ENCODE results near the gene KCNG2.

KCNG2 gene

DNA sequence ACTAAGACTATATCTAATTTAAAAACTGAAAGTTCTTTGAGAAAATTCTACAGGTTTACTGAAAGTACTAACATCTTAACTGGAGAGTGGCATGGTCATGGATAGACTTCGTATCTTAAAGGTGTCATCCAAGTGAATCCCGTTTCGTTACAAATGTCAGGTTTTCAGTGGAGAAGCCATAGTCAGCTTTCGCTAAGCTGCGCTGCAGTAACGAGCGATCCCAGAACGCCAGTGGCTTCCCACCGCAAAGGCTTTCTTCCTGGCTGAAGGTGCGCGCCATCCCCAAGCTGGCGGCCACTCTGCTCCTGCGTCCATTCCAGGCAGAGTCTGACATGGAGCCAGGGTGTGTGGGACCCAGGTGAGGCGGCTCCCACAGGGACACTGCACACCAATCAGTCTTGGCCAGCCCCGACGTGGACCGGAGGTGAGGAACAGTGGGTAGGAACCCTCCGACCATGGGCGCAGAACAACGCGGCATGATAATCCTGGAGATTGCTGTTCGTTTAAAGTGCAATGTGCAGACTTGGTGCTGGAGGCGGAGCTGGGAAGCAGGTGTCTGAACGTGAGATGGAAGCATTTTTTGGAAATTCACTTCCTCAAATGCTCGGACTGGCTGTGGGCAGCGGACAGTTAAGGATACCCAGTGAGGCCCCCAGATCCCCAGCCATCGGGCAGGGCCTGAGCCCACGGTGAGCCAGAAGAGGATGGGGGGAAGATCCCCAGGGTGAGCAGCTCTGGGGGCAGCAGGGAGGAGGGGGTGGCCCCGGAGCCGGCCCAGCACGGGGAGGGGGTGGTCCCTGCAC is 27.8 kb upstream of the KCNG2 start:
- DNase-seq: no peak

DNA sequence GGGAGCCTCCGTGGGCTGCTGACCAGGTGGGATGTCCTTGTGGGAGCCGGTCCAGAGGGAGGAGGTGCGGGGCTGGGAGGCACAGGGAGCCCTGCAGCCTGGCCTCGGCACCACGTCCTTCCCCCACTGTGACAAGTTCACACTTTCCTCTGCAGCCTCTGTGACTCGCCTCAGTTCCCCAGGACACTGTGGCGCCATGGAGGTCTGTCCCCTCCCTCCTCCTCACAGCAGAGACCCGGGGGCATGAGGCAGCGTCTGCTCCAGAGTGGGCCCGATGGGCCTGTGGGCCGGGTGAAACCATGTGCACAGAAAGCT is 27.3 kb upstream of the KCNG2 start:
- no peak for DNase-seq

DNA sequence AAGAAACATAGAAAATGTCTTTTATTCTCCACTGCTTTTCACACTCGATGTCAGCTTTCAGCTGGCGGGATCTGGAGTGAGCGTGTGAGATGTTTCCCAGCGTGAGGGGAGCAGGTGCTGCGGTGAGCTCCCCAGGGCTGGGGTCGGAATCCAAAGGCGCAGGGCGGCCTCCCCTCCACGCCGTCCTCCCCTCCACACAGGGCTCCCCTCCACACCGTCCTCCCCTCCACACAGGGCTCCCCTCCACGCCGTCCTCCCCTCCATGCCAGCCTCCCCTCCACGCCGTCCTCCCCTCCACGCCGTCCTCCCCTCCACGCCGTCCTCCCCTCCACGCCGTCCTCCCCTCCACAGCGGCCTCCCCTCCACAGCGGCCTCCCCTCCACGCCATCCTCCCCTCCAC is 26.9 kb upstream of the KCNG2 start:
- DNase-seq: no peak

DNA sequence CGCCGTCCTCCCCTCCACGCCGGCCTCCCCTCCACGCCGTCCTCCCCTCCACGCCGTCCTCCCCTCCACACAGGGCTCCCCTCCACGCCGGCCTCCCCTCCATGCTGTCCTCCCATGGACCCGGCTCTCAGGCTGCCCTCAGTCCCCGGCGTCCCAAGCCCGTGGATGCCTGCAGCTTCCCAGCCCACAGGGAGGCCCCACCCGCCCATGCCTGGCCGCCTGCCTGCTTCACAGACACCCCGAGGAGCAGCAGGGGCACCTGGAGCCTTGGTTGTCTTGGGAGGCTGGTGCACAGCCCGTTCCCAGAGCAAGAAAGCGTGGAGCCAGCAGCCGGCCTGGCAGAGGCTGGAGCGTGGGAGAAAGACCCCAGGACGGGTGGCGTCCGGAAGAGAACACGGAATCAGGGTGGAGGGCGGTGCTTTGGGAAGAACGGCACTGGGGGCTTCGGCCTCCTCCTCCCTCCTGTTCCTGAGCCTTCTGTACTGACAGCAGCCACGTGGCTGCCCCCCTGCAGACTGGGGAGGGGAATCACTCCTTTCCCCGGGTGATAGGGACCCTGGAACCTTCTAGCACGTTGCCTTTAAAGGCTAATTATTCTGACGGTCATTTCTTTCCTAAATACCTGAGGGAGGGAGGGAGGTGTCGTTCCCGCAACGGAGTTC is 26.2 kb upstream of the KCNG2 start:
- DNase-seq: no peak

DNA sequence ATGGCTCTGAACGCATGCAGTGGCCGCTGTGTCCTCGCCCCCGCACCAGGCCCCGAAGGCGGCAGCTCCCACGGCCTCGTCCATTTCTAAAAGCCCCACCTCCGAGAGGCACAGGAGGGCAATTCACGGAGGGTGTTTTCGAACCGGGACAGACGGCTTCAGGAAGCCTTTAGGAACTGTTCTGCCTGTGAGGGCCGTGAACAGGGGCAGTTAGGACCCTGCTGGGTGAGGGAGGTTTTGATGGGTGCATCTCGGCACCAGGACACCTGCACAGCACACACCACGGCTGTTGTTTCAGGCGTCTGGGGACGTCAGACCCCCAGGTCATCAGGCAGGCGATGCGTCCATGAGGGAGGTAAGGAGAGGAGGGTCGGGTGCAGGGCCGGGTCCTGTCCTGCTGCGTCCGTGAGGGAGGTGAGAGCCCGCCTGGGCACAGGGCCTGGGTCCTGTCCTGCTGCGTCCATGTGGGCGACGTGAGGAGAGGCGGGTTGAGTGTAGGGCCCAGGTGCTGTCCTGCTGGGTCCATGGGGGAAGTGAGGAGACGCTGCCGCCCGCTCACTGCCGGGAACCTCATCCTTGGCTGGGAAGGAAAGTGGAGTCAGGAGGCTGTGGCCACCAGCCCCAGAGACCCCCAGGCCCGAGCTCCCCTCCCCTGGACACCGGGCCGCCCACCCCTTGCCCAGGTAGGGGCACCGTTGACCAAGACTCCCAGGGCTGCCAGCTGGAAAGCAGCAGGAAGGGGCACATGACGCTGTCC is 25.5 kb upstream of the KCNG2 start:
- no peak for DNase-seq

DNA sequence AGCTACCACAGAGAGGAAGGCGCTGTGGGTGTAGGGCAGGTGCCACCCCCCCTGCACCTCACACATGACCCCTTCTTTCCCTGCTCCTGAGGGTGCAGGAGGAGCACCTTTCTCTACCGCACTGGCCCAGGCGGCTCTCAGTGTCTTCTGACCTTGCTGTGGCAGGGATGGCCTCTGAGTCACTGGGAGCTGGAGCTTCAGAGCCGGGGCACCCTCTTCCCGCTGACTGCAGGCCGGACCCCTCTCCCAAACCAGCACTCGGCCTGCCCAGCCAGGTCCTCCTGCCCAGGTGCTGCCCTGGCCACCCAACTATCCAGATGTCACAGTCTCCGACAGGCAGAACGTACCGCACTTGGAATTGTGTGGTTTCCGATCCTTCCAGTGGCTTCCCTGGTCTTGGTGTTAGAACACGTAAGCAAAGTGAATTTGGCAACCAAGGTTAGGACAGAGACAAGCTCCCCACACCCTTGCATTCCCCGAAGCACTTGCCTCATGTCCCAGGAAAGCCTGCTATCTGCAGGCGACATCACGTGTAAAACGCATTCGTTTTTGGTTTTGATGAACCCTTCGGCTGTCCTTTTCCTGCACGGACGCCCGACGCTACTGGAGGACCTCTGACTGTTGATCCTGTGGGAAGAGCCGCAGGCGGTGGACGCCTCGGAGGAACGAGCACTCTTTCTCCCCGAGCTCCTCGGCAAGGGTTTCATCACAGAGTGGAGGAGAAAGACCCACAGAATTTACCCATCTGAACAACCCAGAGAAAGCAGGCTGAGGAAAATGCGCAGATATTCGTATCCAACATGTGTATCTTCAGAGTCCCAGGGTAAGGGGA is 24.7 kb upstream of the KCNG2 start:
- DNase-seq: no peak

DNA sequence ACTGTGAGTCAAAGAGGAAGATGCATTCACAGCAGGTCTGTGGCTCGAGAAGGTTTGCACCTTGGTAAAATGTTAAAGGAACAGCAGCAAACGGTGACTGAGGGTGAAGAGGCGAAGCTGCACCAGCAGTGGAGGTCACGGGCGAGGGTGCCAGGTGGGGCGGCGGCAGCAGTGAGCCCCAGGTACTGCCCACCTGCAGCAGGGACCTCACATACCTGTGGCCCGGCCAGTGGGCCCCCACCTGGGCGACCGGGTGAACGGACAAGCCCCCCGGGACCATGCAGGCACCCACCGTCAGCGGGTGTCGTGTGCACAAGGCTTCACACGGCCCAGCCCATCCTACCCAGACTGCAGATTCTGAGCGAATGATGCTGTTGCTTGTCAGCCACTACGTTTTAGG is 23.6 kb upstream of the KCNG2 start:
- no peak for DNase-seq

DNA sequence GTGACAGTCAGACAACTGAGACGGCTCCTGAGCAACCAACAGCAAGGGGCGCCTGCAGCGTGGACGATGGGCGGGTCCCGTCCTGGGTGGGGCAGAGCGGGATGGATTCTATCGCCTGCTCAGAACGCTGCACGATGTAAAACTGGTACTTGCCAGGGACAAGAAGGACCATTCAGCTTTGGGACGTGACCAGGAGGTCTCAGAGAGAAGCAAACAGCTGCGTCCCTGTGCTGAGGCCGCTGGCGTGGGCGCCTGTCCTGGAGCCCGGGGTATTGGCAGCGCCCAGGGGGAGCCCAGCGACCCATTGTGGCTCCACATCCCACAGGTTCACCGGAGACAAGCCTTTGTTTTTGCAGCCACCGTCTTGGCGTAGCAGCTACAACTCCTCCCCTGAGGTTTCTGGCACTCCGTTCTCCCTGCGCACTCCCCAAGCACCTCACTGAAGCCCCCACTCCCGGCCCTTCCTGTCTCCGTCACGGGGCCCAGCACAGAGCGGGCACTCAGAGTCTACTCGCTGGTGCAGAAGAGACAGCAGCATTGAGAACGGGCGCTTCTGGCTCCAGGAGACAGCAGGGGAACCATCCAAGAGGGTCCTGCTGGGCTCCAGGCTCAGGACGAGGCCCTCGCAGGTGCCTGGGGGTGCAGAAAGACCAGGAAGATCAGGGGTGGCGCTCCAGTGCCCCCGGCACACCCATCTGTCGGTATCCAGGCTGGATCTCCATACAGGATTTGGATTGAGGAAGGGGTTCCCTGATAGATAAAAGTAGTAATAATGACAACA is 22.1 kb upstream of the KCNG2 start:
- DNase-seq: no peak

DNA sequence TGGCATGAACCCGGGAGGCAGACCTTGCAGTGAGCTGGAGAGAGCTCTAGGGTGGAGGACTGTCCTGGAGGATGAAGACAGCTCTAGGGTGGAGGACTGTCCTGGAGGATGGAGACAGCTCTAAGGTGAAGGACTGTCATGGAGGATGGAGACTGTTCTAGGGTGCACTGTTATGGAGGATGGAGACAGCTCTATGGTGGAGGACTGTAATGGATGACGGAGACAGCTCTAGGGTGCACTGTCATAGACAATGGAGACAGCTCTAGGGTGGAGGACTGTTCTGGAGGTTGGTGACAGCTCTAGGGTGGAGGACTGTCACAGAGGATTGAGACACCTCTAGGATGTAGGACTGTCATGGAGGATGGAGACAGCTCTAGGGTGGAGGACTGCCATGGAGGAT is 21.1 kb upstream of the KCNG2 start:
- DNase-seq: no peak

DNA sequence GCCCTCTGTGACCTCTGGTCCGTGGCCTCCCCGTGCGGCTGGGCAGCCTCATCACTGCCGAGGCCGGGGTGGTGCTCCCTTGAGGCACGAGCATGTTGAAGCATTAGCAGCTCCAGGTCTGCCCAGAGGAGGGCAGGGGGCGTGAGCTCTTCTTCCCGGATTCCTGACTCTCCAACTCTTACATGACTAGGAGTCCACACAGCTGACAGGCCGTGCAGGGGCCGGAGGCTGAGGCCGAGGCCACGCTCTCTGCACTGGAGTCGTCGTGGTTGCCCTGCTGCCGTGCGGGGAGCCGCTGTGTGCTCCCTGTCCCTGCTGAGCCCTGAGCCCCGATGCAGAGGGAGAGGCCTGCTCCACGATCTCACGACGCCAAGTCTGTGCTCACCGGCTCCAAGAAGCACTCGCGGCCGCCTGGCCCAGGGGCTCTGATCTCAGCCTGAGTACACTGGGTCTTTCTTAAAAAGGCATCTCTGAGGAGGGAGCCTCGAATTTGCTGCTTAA is 19.4 kb upstream of the KCNG2 start:
- DNase-seq: no peak

DNA sequence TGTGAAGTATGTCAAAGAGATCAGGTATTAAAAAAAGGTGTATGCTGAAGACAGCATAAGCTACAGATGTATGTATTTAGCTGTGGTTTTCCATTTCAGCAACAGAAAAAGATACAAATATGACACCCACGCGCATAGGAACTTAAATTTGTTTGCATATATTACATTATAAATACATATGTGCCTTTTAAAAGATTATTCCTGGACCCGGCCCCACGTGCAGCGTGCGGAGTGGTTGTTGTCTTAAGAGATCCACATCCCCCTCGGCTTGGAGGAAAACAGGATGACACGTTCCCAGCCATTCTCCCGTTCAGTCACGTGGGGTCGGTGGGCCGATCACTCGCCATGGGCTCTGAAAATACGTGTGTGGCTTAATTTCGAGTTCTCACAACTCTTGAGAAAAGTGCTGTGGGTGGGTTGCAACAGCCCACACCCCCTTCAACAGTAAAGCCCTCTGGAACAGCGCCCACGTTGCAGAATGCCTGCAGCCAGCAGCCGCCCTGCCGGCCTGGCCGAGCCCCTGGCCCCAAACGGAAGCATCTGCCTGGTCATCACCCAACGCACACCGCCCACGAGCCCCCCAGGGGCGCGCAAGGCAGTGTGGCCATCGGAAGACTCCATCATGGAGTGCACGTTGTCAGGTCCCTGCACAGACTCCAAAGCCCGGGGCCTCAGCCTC is 18.6 kb upstream of the KCNG2 start:
- no peak for DNase-seq

DNA sequence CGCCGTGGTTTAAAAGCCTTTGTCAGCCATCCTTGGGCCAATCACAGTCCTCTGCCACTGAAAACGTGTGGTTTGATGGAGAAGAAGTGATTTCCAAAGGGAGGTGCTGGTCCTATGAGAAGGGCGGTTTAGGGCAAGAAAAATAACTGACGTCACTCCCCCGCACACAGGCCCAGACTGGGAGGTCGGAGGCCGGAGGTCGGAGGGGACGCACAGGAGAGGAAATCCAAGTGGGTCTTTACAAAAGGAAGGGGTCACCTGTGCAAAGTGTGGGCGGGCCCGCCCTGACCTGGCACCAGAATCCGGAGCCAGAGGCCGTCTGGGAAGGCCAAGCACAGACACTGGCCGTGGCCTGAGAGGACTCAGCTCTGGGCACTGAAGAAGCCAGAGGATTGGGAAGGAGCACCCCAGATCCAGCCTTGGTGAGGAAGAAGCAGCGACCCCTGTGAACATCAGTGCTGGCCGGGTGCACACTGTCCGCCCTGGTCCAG is 18.0 kb upstream of the KCNG2 start:
- no peak for DNase-seq

DNA sequence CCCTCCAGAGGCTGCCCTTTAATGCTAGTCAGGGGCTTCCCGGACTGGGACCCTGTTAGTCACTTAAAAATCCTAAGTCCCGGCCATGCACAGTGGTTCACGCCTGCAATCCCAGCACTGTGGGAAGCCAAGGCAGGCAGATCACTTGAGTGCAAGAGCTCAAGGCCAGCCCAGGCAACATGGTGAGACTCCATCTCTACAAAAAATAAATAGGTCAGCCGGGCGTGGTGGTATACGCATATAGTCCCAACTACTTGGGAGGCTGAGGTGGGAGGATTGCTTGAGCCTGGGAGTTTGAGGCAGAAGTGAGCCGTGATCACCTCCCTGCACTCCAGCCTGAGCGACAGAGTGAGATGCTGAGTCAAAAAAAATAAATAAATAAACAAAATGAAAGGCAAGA is 17.2 kb upstream of the KCNG2 start:
- no peak for DNase-seq

DNA sequence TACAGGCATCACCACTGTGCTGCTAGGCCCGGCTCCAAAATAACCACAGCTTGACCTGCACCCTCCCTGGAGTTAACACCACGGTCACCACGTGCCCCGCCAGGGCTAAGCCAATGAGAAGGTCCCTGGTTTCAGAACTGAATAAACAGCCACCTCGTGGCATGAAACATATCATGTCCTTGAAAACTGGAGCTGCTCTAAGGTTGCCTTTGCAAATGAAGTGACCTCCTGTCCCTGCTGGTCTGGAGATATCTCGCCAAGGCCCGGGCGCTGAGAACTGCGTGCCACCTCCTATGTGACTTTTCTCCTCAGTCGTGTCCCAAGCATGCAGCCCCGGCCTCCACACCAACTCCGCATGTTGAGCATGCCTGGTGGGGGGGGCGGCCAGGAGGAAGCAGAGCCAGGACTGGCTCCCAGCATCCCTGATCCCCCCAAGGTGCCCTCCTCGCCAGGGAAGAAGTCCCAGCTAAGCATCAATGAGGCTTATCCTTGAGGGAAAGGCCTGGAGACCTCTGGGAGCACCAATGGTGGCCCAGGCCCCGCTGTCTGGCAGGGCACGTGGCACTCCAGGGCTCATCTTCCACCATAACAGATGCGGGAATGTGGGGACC is 16.3 kb upstream of the KCNG2 start:
- no peak for DNase-seq

DNA sequence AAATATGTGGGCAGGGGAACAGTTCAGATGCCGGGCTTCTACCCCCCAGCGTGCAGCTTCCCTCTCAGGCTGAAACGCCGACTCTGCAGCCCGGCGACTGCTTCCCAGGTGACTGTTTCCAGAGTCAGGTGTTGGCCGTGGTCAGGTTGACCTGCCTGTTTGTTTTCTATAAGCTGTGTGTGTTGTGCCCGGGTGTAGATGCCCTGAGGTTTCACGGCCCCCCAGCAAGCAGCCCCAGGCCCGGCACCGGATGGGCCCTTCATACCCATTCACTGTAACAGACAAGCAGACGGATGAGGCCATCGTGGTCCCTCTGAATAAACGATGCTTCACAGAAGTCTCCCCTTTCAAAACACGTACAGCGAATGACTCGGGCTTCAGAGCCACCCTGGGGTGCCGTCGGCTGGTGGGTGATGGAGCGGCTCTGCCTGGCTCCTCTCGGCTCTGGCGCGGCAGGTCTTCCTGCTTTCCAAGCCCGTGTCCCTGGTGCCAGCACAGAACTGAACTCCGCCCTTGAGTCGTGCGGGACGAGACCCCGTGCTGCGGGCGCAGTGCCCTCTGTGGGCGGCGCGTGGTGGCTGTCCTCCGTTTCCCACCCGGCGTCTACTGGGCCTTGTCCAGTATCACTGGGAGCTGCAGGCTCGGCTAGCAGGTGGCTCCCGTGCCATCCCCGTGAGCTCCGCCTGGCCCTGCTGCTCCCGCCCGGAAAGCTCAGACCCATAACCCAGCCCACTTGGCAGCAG is 15.0 kb upstream of the KCNG2 start:
- DNase-seq: no peak

DNA sequence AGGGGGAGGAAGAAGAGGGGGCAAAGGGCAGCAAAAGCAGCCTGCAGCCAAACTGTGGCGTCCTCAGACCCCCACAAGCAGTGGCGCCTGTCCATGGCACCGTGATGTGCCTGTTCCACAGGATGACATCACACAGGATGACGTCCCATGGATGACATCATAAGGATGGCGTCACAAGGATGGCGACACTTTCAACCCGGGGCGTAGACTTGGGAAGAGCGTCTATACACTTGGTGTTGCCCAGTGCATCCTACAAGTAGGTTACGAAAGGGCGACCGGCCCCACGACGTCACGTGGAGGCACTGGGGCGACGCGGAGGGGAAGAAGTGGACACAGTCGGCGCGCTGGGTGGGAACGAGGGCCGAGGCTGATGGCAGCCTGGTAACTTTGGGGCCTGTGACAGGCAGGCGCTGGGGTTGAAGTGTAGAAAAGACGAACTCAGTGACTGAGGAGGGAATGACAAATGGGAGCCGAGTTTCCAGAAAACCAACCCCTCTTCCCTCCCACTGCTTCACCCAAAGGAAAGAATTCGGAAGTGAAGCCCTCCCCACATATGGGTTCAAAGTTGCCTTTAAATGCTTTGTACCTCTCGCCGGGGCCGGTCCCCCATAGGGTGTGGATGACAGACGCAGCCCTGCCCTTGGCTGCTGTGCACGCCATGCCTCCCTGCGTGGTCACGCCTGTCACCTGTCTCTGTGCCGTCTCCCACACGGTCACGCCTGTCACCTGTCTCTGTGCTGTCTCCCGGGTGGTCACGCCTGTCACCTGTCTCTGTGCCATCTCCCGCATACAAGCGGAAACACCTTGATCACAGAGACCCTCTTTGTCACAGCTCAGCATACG is 13.4 kb upstream of the KCNG2 start:
- no peak for DNase-seq

DNA sequence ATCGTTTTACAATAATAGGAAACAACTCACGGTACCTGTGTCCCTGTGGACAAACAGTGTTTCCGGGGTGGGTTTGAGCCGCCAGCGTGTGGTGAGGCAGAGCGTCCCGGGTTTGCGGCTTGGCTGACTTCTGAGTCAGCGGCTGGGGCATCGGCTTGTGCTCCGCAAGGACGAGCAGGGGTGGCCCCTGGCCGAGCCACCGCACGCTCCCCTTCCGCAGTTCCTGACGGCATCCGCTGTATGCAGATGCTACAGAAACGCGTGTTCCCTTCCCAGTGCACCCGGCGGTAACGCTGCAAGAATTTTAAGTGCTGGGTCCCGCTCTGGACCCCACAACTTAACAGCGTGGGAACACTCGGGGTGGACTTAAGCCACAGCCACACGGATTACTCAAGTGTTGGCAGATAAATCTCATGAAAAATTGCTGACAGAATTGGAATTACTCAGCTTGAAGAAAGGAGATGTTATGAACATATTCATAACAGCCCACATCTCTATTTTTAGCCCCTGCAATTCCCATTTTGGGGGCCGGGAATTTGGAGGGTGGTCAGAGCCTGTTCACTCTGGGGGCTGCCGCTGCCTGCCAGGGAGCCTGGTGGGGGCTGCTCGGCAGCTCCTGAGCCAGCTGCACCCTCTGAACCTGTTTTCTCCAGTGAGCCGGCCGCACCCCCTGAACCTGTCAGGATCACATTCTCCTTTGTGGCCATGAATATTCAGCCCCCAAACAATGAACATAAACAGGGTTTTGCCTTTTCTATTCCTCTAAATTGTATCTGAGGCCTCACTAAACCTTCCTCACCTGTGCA is 12.6 kb upstream of the KCNG2 start:
- DNase-seq: no peak

DNA sequence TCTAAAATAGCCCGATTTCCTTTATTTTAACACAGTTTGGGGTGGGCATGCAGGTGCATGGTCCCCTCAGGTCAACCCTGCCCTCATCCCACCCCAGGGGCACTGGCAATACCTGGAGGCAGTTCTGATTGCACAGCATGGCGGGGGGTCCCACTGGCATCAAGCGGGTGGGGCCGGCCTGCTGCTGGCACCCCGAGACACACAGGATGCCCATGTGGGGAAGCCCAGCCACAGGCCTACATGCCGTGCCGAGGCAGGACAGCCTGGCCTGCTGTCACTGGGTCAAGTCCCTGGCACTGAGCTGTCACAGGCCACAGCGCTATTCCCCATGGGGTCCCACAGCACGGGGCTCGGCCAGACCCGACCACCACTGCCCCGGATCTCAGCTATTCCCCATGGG is 11.9 kb upstream of the KCNG2 start:
- no peak for DNase-seq
